HG02678 (cell line): Measurements from ENCODE around the gene SPATS2.
"Not testable (repeated sequence)": the region's sequence is repeated elsewhere in the genome, so short reads cannot be mapped to it uniquely, and the experiment has no call there.

ENCODE experiments used
- ATAC-seq: cut with Tn5 transposase; IDR thresholded peaks from one replicate; pipeline ENCODE4 v1.9.1; 2021; ENCODE audit warnings: mild to moderate bottlenecking, moderate library complexity; ENCODE audit not compliant: unreplicated experiment

Gene SPATS2

DNA sequence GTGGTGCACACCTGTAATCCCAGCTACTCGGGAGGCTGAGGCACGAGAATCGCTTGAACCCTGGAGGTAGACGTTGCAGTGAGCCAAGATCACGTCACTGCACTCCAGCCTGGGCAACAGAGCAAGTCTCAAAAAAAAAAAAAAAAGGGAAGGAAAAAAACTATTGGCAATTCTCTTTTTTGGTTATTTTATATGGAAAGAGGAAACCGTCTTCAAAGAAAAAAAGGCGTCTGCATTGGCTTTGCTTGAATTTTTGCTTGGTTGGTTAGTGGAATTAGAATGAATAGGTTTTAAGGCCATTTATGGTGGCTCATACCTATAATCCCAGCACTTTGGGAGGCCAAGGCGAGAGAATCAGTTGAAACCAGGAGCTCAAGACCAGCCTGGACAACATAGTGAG lies 142.4 kb downstream of the SPATS2 start:
- ATAC-seq: not testable (repeated sequence)

GRCh38 chr12:49511410-49511809 lies 144.1 kb downstream of the SPATS2 start:
- no peak for ATAC-seq

- ATAC-seq: no peak
Measured at GRCh38 chr12:49512546-49512945, 145.3 kb downstream of the SPATS2 start.

GRCh38 chr12:49515266-49515665 lies 148.0 kb downstream of the SPATS2 start:
- ATAC-seq: no peak

GRCh38 chr12:49518914-49519573 lies 151.8 kb downstream of the SPATS2 start:
- ATAC-seq: no peak

DNA sequence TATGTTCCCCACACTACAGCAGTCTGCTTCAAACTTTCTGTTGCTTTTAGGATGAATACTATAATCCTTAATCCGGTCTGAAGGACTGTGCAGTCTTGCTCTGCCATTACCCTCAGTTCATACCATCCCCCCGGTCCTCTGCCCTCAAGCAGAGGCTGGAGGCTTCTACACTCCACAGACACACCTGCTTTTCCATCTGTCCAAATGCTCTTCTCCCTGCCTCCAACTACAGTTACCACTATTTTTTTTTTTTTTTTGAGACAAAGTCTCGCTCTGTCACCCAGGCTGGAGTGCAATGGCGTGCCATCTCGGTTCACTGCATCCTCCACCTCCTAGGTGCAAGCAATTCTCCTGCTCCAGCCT lies 152.3 kb downstream of the SPATS2 start:
- no peak for ATAC-seq

- ATAC-seq: no peak
Measured at GRCh38 chr12:49521389-49521788, 154.1 kb downstream of the SPATS2 start.

- no peak for ATAC-seq
Measured at GRCh38 chr12:49524660-49525324, 157.5 kb downstream of the SPATS2 start.

GRCh38 chr12:49525942-49526341 lies 158.7 kb downstream of the SPATS2 start:
- no peak for ATAC-seq

DNA sequence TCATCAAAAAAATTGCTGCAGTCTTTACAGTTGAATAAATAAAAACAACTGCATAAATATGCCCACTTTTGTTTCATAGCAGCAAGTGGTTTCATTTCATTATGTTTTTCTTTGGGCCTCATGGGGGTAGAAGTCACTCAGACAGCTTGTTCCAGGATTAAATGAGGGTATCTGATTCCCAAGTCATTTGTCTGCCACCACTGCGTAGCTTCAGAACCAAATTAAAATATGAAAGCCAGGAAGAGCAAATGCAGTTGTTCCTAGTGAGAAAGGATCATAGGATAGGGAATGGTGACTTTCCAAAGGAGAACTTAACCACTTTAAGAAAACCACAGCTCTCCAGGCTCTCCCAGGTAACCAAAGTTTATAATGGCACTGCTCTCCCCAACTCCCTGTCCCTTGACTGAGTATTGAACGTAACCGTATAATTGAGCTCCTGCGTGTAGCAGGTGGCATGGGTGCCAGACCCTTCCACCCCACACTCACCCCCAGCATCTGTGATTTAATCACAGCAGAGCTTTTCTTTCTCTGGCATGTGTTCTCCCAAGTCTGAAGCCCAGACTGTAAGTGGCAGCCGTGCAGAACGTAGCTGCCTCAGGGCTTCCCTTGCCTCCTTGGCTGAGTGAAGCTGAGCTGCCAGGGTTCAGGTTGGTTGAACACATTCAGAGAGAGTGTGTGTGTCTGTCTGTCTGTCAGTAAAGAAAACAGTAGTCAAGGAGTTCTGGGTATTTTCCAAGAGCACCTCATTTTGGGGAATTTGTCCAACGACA lies 160.3 kb downstream of the SPATS2 start:
- ATAC-seq: no peak

DNA sequence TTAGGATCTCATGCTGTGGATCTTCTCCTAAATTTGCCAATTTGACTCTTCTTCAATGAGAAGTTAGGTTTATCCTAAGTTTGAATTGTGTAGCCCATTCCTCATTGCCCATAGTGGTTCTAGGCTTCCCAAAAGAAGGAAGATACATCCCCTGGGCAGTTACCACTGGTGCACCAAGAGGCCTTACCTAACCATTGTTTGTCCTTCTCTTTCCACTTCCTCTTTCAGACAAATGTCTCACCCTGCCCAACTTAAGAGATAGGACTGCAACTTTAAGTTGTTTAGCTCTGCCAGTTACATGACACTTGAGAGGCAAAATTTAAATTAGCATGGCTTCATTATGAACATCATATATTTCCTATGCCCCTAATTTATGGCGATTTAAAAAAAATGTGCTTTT lies 162.2 kb downstream of the SPATS2 start:
- ATAC-seq: no peak

DNA sequence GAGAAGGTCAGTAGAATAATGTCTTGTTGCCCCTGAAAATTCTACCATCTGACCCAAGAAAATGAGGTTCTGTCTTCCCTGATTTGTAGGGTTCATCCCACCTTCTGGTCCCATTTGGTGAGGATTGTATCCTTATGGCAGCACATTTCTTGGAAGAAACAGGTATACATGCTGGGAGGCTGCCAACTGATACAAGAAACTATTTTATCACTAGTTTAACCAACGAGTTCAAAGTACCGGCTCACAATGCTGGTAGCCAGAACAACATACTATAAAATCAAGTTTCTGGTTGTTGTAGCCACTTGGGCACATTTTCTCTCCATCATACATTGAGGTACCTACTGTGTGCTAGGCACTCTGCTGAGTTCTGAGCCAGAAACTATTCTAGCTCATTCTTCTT lies 164.5 kb downstream of the SPATS2 start:
- no peak for ATAC-seq

DNA sequence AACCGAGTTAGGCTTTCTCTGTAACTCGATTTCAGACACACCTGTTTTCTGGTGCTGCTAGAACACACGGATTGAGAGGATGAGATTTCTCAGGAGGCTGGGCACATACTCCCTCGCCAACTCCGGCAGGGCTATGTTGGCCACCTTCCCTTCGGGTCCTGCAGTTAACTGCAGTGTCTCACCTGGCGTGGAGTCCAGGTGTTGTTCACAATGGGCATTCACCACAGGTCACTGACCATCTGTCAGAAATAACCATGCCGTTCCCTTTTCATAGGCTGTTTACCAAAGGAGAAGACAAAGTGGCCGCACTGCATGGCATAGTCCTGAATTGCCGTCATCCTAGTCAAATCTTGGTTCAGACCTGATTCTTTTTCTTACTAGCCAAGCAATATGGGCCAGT lies 166.1 kb downstream of the SPATS2 start:
- ATAC-seq: no peak

GRCh38 chr12:49534122-49534521 lies 166.9 kb downstream of the SPATS2 start:
- ATAC-seq: not testable (repeated sequence)

DNA sequence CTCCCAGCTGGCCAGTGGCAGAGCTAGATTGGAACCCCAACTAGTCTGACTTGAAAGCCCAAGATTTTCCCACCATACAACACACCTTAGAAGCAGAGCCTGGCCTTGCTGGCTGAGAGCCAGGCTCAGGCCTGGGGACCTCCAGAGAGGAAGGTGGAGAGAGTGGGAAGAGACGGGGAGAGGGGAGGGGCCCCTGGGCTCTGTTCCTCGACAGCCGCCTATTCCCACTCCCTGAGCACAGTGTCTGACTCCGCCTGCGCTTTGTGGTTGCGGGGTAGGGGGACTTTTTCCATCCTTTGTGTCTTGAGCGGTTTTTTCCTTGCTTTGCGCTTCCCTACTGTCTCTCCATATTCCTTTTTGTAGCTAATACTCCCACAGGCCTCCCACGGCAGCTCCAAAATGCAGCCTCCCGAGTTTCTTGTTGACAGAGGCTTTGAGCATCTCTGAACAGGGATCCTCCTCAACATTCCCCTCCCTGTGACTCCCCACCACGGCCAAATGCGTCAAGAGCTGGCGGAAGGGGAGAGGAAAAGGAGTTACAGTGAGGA lies 167.5 kb downstream of the SPATS2 start:
- no peak for ATAC-seq

- ATAC-seq: no peak
Measured at GRCh38 chr12:49535921-49536525, 168.8 kb downstream of the SPATS2 start.

DNA sequence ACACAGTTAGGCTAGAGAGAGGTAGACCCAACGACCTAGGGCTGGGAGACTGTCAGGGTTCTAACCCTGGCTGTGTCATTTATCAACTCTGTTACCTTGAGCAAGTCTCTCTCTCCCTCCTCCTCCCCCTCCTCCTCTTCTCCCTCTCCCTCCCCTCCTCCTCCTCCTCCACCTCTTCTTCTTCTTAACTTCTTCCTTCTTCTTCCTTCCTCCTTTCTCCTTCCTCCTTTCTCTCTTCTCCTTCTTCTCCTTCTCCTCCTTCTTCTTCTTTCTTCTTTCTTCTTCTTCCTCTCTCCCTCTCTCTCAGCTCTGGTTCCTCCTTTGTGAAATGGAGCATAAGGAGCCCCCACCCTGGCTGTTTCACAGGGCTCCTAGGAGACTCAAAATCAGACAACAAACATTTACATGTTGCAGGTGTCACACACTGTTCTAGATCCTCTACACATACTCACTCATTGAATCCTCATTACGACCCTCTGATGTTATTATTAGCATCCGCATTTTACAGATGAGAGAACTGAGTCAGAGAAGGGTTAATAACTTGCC lies 169.3 kb downstream of the SPATS2 start:
- ATAC-seq: no peak

GRCh38 chr12:49537231-49537751 lies 170.0 kb downstream of the SPATS2 start:
- ATAC-seq: no peak

DNA sequence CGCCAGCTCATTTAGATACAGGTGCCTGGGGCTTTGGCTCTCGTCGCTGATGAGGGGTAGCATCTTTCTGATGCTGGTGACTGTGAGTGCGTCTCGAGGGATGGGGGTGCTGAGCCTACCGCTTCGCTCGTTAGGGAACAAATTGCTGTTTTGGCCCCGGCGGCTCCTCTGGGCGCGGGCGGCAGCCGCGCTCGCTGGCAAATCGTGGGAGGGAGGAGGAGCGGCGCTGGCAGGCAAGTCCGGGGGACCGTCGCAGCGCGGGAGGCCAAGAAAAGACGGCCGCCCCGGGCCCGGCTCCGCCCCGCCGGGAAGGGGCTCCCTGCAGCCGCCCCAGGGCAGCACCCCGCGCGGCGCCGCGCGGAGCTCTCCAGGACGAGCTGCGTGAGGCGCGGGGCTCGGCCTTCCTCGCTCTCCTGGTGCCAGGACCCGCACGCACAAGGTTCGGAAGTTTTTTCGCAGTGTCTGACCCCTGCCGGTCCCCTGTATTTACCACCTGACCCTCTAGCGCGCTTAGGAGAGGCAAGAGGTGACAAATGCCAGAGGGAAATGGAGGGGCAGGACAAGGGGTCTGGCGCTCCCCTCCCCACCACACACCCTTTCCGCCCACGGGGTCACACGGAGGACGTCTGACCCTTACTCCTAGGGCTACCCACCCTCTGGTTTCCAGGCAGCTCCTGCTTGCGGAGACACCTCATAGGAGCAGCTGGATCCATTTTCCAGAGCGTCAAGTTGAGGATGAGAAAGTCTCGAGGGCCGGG lies 170.7 kb downstream of the SPATS2 start:
- no peak for ATAC-seq
